Activated CD4-positive, alpha-beta T cell treated with anti-CD3 and anti-CD28 coated beads, Interleukin-2, amount 10 ng/mL, durations not matched to agents 24 days and 14 days (primary cell): ENCODE results near the gene PTPRN2. TPM values are rescaled to one million over a fixed set of nuclear protein-coding genes. Genes with fewer than 3 reads are reported as not detected.
"Not testable (repeated sequence)": the region's sequence is repeated elsewhere in the genome, so short reads cannot be mapped to it uniquely, and the experiment has no call there.

ENCODE experiments used
- DNase-seq: peaks from one replicate; pipeline ENCODE4 v3.0.0; 2022
- H3K27ac Mint-ChIP-seq: one replicate; pipeline ENCODE4 v1.8.0; 2022; ENCODE audit warnings: mild to moderate bottlenecking, mixed read lengths
- H3K27me3 Mint-ChIP-seq: one replicate; pipeline ENCODE4 v1.8.0; 2022; ENCODE audit warnings: mixed read lengths
- H3K36me3 Mint-ChIP-seq: one replicate; pipeline ENCODE4 v1.8.0; 2022; ENCODE audit warnings: low read depth, mild to moderate bottlenecking, mixed read lengths
- H3K4me1 Mint-ChIP-seq: one replicate; pipeline ENCODE4 v1.8.0; 2021; ENCODE audit warnings: mixed read lengths
- H3K4me3 Mint-ChIP-seq: one replicate; pipeline ENCODE4 v1.8.0; 2022; ENCODE audit warnings: mild to moderate bottlenecking, moderate library complexity, mixed read lengths
- H3K9me3 Mint-ChIP-seq: one replicate; pipeline ENCODE4 v1.8.0; 2021; ENCODE audit warnings: mixed read lengths
- intact Hi-C: fragments of 100-400 bp; cut with micrococcal nuclease; formaldehyde crosslinking; loops from one replicate; pipeline ENCODE4 v1.15.1; 2023
- total RNA-seq: library from RNA; stranded (reverse); gene quantifications from 2 replicates; pipeline ENCODE4 v1.2.3, GENCODE V29; 2022

PTPRN2 gene
- total RNA-seq, 1 donor from 2014 or later, result 0.33 TPM

DNA sequence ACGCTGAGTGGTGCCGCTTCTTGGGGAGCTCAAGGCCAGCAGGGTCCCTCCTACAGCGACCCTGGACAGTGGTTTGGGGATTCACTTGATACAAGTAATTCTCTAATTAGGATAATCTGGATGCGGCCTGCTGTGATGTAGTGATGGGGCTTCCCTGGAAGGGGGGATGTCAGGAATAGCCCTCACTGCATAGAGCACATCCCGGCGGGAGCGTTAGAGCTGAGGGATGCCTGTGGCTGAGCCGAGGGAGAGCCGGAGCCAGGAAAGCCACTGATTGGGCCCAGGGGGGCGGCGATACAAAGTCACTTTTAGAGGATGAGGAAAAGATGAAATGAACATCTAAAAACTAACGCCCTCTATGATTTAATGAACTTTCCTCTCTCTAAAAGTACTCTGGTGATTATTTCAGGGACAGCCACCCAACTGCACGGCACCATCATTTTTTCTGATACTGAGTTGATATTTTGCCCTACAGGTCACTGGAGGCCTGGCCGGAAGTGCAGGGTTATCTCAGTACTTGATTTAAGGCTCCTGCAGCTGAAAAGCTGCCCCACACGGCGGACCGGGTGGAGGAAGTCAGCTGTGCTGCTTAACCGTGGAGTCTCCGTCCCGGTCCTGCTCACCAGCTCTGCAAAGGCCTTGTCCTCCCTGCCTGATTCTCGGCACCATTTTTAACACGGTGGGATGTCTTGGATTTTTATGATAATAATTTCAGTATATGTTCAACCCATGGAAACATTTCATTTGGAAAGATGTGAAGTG lies 732.0 kb downstream of the PTPRN2 start:
- Mint-ChIP-seq H3K9me3 (no peaks in the 10 kb centered on the region), H3K27me3 (no peaks in the 10 kb centered on the region), H3K4me3 (no peak overlapping the region), H3K36me3 (no peaks in the 10 kb centered on the region), H3K27ac (no peak overlapping the region), H3K4me1 (peaks cover 10% of the 10 kb centered on the region)
- no peak for DNase-seq
- intact Hi-C loops, result loop anchor here (10.0 kb wide), 1 partner anchor 961 kb away; the partner anchor contains the start of gene LMBR1

DNA sequence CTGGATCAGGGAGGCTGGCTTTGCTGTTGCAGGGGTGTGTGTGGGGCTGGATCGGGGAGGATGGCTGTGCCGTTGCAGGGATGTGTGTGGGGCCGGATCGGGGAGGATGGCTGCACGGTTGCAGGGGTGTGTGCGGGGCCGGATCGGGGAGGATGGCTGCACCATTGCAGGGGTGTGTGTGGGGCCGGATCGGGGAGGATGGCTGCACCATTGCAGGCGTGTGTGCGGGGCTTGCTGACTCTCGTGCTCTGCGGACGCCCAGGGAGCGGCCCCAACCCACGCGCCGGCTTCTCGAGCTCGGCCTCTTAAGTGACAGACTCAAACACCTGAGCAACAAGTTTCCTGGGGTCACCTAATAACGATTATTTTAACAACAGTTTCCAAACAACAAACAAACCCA lies 732.6 kb downstream of the PTPRN2 start:
- Mint-ChIP-seq H3K9me3 (no peaks in the 10 kb centered on the region), H3K4me3 (no peak overlapping the region), H3K4me1 (peaks cover 10% of the 10 kb centered on the region), H3K27ac (no peak overlapping the region), H3K27me3 (no peaks in the 10 kb centered on the region), H3K36me3 (no peaks in the 10 kb centered on the region)
- no peak for DNase-seq
- intact Hi-C loops, result loop anchor here (10.0 kb wide), 1 partner anchor 960 kb away; the partner anchor contains the start of gene LMBR1

DNA sequence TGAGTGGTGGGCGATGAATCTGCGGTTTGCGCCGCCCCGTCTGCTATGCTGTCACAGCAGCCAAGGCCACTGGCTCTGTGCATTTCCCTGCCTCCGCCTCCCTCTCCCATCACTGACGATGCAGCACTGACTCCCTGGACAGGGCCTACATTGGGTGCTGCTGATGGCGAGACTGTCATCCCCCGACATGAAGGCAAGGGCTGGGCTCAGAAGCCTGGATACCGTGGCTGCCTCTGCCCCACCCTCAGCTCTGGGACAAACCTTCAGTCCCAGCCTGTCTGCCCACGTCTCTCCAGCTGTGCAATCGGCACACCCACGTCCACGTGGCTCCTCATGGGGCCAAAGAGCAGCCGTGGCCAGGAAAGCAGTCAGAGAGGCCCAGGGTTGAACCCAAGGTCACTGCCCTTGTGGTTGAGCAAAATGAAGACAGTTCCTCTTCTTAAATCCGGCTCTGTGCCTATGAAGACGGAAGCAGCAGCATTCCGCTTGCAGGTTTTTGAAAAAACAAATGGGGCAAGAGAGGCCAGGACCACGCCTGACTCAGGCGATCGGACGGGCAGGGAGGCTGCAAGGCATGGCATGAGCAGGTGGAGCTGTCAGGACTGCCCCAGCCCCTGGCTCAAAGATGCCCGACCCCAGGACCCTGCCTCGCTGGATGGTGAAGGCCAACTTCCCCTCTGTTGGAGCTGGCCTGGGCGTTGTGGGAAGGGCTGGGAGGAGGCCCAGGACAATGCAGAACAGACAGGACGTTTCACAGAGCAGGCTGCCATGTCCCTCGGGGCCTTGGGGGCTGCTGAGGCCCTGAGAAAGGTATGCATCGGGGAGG lies 733.3 kb downstream of the PTPRN2 start:
- Mint-ChIP-seq H3K4me3 (no peak overlapping the region), H3K9me3 (no peaks in the 10 kb centered on the region), H3K27me3 (no peaks in the 10 kb centered on the region), H3K4me1 (peaks cover 10% of the 10 kb centered on the region), H3K27ac (no peak overlapping the region), H3K36me3 (no peaks in the 10 kb centered on the region)
- DNase-seq, result no peak
- intact Hi-C loops, result loop anchor here (10.0 kb wide), 1 partner anchor 959 kb away; the partner anchor contains the start of gene LMBR1

- intact Hi-C loops, result loop anchor here (10.0 kb wide), 1 partner anchor 959 kb away; the partner anchor contains the start of gene LMBR1
- no peak for DNase-seq
- H3K9me3 Mint-ChIP-seq, result no peaks in the 10 kb centered on the region
- peaks cover 10% of the 10 kb centered on the region for H3K4me1 Mint-ChIP-seq
- H3K27me3 Mint-ChIP-seq, result no peaks in the 10 kb centered on the region
- H3K27ac Mint-ChIP-seq, result no peak overlapping the region
- no peak overlapping the region for H3K4me3 Mint-ChIP-seq
- H3K36me3 Mint-ChIP-seq, result no peaks in the 10 kb centered on the region
These were observed 733.9 kb downstream of the PTPRN2 start for GRCh38 chr7:157853789-157854065.

GRCh38 chr7:157853076-157853788 lies 734.4 kb downstream of the PTPRN2 start:
- intact Hi-C loops, result loop anchor here (10.0 kb wide), 1 partner anchor 958 kb away; the partner anchor contains the start of gene LMBR1
- no peak overlapping the region for H3K27ac Mint-ChIP-seq
- H3K9me3 Mint-ChIP-seq, result no peaks in the 10 kb centered on the region
- no peaks in the 10 kb centered on the region for H3K27me3 Mint-ChIP-seq
- no peak for DNase-seq
- peaks cover 10% of the 10 kb centered on the region for H3K4me1 Mint-ChIP-seq
- no peak overlapping the region for H3K4me3 Mint-ChIP-seq
- no peaks in the 10 kb centered on the region for H3K36me3 Mint-ChIP-seq

- peak; percentile 95 for DNase-seq
- no peaks in the 10 kb centered on the region for H3K27me3 Mint-ChIP-seq
- intact Hi-C loops, result loop anchor here (10.0 kb wide), 1 partner anchor 957 kb away; the partner anchor contains the start of gene LMBR1
- no peaks in the 10 kb centered on the region for H3K9me3 Mint-ChIP-seq
- H3K4me1 Mint-ChIP-seq, result peaks cover 10% of the 10 kb centered on the region
- H3K27ac Mint-ChIP-seq, result peak overlapping the region; percentile 90
- H3K36me3 Mint-ChIP-seq, result no peaks in the 10 kb centered on the region
- H3K4me3 Mint-ChIP-seq, result peak overlapping the region; percentile 81
These were observed 736.0 kb downstream of the PTPRN2 start for GRCh38 chr7:157851501-157852067.

GRCh38 chr7:157850481-157851444 lies 736.9 kb downstream of the PTPRN2 start:
- DNase-seq, result no peak
- H3K36me3 Mint-ChIP-seq, result no peaks in the 10 kb centered on the region
- peaks cover 10% of the 10 kb centered on the region for H3K4me1 Mint-ChIP-seq
- H3K27ac Mint-ChIP-seq, result peak overlapping the region; percentile 90
- intact Hi-C loops, result loop anchor here (10.0 kb wide), 1 partner anchor 956 kb away; the partner anchor contains the start of gene LMBR1
- H3K4me3 Mint-ChIP-seq, result peak overlapping the region; percentile 81
- no peaks in the 10 kb centered on the region for H3K27me3 Mint-ChIP-seq
- no peaks in the 10 kb centered on the region for H3K9me3 Mint-ChIP-seq

GRCh38 chr7:157849726-157850125 lies 737.9 kb downstream of the PTPRN2 start:
- Mint-ChIP-seq H3K4me3 (no peak overlapping the region), H3K27me3 (no peaks in the 10 kb centered on the region), H3K36me3 (no peaks in the 10 kb centered on the region), H3K9me3 (no peaks in the 10 kb centered on the region), H3K4me1 (peaks cover 10% of the 10 kb centered on the region), H3K27ac (no peak overlapping the region)
- DNase-seq, result no peak
- intact Hi-C loops, result loop anchor here (10.0 kb wide), 1 partner anchor 955 kb away; the partner anchor contains the start of gene LMBR1

- H3K27me3 Mint-ChIP-seq, result no peaks in the 10 kb centered on the region
- H3K4me3 Mint-ChIP-seq, result no peak overlapping the region
- H3K36me3 Mint-ChIP-seq, result no peaks in the 10 kb centered on the region
- DNase-seq, result no peak
- H3K4me1 Mint-ChIP-seq, result peaks cover 10% of the 10 kb centered on the region
- H3K27ac Mint-ChIP-seq, result no peak overlapping the region
- intact Hi-C loops, result no loop called here
- no peaks in the 10 kb centered on the region for H3K9me3 Mint-ChIP-seq
These were observed 738.4 kb downstream of the PTPRN2 start for GRCh38 chr7:157849341-157849596.

DNA sequence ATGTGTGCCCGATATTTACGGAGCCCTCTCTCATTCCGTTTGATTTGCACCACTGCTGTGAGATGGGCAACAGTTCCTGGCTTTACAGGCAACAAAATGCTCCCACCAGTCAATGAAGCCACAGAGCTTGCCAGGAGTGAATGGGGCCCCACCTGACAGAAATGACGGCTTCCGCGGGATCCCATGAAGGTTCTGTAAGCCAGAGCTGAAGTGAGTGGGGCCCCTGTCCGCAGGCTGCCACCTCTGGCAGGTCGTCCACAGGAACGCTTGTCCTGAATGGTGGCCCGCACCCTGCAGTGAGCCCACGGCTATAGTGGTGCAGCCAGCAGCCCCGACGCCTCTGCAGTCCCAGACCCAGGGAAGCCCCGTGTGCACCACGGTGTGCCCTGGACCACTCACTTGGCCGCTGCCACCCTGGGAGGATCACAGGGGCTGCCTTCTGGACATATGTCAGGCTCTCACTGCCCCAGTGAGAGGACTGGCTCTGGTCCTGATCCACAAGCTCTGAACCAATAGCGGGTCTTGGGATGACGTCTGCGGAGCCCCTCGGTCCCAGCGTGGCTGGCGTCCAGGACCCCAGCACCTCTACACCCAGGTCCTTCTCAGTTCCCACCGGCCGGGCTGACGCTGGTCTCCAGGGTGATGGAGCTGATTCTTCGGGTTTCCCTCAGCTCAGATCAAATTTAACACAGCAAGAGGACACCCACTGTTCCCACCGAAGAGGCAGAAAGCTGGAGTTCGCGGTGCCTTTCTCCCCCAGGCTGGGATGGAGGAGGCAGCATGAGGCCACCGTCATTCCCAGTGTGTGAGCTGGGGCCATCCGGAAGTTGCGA lies 738.9 kb downstream of the PTPRN2 start:
- Mint-ChIP-seq H3K27me3 (no peaks in the 10 kb centered on the region), H3K4me3 (no peak overlapping the region), H3K36me3 (no peaks in the 10 kb centered on the region), H3K4me1 (peaks cover 10% of the 10 kb centered on the region), H3K9me3 (no peaks in the 10 kb centered on the region), H3K27ac (no peak overlapping the region)
- intact Hi-C loops, result no loop called here
- DNase-seq, result no peak

- H3K4me1 Mint-ChIP-seq, H3K27ac Mint-ChIP-seq, intact Hi-C loops, H3K27me3 Mint-ChIP-seq, H3K4me3 Mint-ChIP-seq, H3K9me3 Mint-ChIP-seq, H3K36me3 Mint-ChIP-seq, DNase-seq: not testable (repeated sequence)
These were observed 739.7 kb downstream of the PTPRN2 start for GRCh38 chr7:157847756-157848487.

GRCh38 chr7:157846746-157847145 lies 740.9 kb downstream of the PTPRN2 start:
- H3K36me3 Mint-ChIP-seq, DNase-seq, H3K27ac Mint-ChIP-seq, H3K4me1 Mint-ChIP-seq, H3K27me3 Mint-ChIP-seq, H3K9me3 Mint-ChIP-seq, intact Hi-C loops, H3K4me3 Mint-ChIP-seq: not testable (repeated sequence)
